Heart left ventricle (tissue), 16 donors: ENCODE measurements around the gene SSNA1. TPM values are rescaled to one million over a fixed set of nuclear protein-coding genes. Genes with fewer than 3 reads are reported as not detected.

ENCODE experiments used
- ATAC-seq, 4 donors: fragments of 200-7000 bp; cut with Tn5 transposase; one replicate each; pipeline ENCODE4 v1.9.1; 2020 to 2022; ENCODE audit warnings: moderate library complexity in 4 of 4, mild to moderate bottlenecking in 3 of 4, moderate number of reproducible peaks in 1 of 4
- DNase-seq, 5 donors: peaks; one replicate each; pipeline ENCODE4 v3.0.0-alpha.2; 2020
- H3K27ac ChIP-seq, 12 donors: fragments of 200-600 bp; sonication (generic) in 4 of 12; one replicate each; pipeline versions ENCODE4 v1.5.0 to v1.8.0; 2016 to 2022; ENCODE audit warnings: mild to moderate bottlenecking in 2 of 12
- H3K27me3 ChIP-seq, 9 donors: fragments of 200-600 bp; sonication (generic) in 2 of 9; one replicate each; pipeline versions ENCODE4 v1.5.1 to v1.8.0; 2016 to 2022; ENCODE audit warnings: mild to moderate bottlenecking in 3 of 9
- H3K36me3 ChIP-seq, 9 donors: fragments of 200-600 bp; sonication (generic) in 2 of 9; one replicate each; pipeline versions ENCODE4 v1.5.0 to v1.8.0; 2018 to 2022; ENCODE audit warnings: mild to moderate bottlenecking in 2 of 9
- H3K4me1 ChIP-seq, 12 donors: fragments of 200-600 bp; sonication (generic) in 4 of 12; one replicate each; pipeline versions ENCODE4 v1.5.0 to v1.8.0; 2016 to 2022; ENCODE audit warnings: mild to moderate bottlenecking in 3 of 12
- H3K4me3 ChIP-seq, 12 donors: fragments of 200-600 bp; sonication (generic) in 4 of 12; one replicate each; pipeline versions ENCODE4 v1.5.0 to v1.8.0; 2017 to 2022; ENCODE audit warnings: mild to moderate bottlenecking in 9 of 12, moderate library complexity in 4 of 12
- H3K9me3 ChIP-seq, 12 donors: fragments of 200-600 bp; sonication (generic) in 4 of 12; one replicate each; pipeline versions ENCODE4 v1.5.0 to v1.8.0; 2016 to 2022; ENCODE audit warnings: mild to moderate bottlenecking in 1 of 12
- POLR2A ChIP-seq, 2 donors: fragments of 450-650 bp; IDR thresholded peaks; one replicate each; pipeline ENCODE4 v1.6.1; 2017; ENCODE audit warnings: antibody characterized with exemption in 2 of 2, mild to moderate bottlenecking in 2 of 2, moderate library complexity in 2 of 2
- WGBS, 4 donors: extraction: QIAGEN DNeasy Blood & Tissue Kit in 2 of 4; methylation state at CpG; one replicate each; pipeline versions ENCODE4 v1.1.5 to v1.1.7; 2013 to 2018; 5-methylcytosine and 5-hydroxymethylcytosine counted together
- intact Hi-C, 10 donors: fragments of 100-400 bp; cut with DNase I; formaldehyde crosslinking; loops; one replicate each; pipeline versions ENCODE4 v1.11.1 to v1.14.2; 2022
- polyA plus RNA-seq, 2 donors: library from polyadenylated mRNA; stranded (reverse); fragments of 200-250 nt; gene quantifications; one replicate each; pipeline ENCODE4 v1.2.3, GENCODE V29; 2013
- total RNA-seq, 9 donors: library from RNA; depleted of rRNA in 2 of 9; stranded (reverse); fragments of >200 nt in 2 of 9; fragmentation: NEBNext Ultra II Directional in 3 of 9; extraction: Animal tissue kit (Norgen Biotek cat#: 25700) in 3 of 9; gene quantifications; one replicate each; pipeline versions ENCODE4 v1.1.0 to v1.2.4, GENCODE V29; 2016 to 2023
- TF ChIP-seq, protein P1 (sequence below), 12 donors: fragments of 200-600 bp; sonication (generic) in 4 of 12; IDR thresholded peaks; one replicate each; pipeline versions ENCODE4 v1.5.0 to v1.8.0; 2018 to 2022; ENCODE audit warnings: antibody characterized with exemption in 12 of 12, mild to moderate bottlenecking in 5 of 12
- donor health status: ischemic (EF 13 %, LVEDD 7.1; RV severe dilation, severe dysfunction).
- donor health status: healthy with polysubstance abuse.
- donor health status: DM: no; HTN: yes; CAD: no.
- donor health status: DM: no; HTN: no; CAD: no.
- donor health status: ischemic (EF 25% LVEDD 6.9; RV normal size, moderate dysfunction).
- donor health status: ischemic (EF 25% LVEDD 5.7; RV mildly dilated, moderate dysfunction).
- donor health status: healthy.
- donor health status: DM: yes; HTN: yes; CAD: no.
- donor health status: ischemic (EF 35%, LVEDD 5.7; RV mildly dilated, moderate dysfunction).
- donor health status: nonischemic (EF 11% LVEDD 7.7; RV severe dilation, severe dysfunction).
- donor health status: DM: yes; HTN: yes; CAD: no.
- donor health status: PGD.
- donor health status: ischemic (EF 29% LVEDD 5.4; RV normal size, mild dysfunction).
- donor health status: nonischemic (EF 23%, LVEDD 6.1; RV moderate dilation, normal function).

SSNA1 gene
- total and polyA plus RNA-seq, 11 donors = 46.0 to 161 (median 67.7) TPM

DNA sequence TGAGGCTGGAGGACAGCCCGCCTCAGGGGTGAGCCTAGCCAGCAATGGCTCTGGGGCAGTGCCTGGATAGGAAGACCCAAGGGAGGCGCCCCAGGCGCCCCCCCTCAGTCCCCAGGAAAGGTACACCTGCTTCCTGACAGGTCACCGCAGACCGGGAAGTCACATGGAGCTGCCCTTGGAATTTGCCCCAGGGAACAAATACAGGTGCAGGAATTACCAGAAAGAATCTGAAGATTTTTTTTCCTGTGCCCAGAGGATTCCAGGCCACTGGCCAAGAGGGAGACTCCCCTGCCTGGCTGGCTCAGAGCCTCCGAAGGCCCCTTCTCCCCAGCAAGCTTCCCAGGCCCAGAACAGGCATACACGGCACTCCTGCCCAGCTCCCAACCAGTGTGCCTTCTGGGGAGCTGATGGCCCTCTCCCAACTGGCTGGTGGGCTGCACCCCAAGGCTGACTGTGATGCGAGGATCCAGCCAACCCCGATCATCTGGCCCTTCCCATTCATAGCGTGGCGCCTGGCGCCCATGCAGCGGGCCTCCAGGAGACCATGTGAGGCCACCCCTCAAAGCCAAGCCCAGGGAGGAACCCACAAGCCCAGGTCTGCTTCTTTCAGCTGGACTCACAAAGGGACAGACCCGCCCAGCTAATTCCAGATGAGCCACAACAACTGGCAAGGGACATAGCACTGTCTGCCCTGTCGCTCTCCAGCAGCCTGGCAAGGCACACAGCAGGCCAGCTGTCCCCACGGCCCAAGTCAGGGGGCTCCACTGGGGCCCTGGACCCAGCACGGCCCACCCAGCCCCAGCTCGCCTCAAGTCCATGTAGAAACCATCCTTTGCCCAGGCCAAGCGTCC, 9.8 kb downstream of the SSNA1 start:
- H3K27ac ChIP-seq = peak overlapping the region in 6 of 12 donors; percentile 8 to 70 (median 26)
- no peak for DNase-seq
- peaks cover 5 to 90% (median 71%) of the 10 kb centered on the region in 12 donors for H3K4me1 ChIP-seq
- H3K27me3 ChIP-seq = no peaks in the 10 kb centered on the region
- no peak for ATAC-seq
- H3K9me3 ChIP-seq = no peaks in the 10 kb centered on the region
- WGBS, 4 donors = 61 to 75% (median 68%) methylated on average over 4 to 19 of the region's 19 CpGs
- intact Hi-C loops = no loop called here
- no peak for TF ChIP-seq POLR2A (IDR thresholded peaks at IDR 0.05)
- TF ChIP-seq, protein P1, sequence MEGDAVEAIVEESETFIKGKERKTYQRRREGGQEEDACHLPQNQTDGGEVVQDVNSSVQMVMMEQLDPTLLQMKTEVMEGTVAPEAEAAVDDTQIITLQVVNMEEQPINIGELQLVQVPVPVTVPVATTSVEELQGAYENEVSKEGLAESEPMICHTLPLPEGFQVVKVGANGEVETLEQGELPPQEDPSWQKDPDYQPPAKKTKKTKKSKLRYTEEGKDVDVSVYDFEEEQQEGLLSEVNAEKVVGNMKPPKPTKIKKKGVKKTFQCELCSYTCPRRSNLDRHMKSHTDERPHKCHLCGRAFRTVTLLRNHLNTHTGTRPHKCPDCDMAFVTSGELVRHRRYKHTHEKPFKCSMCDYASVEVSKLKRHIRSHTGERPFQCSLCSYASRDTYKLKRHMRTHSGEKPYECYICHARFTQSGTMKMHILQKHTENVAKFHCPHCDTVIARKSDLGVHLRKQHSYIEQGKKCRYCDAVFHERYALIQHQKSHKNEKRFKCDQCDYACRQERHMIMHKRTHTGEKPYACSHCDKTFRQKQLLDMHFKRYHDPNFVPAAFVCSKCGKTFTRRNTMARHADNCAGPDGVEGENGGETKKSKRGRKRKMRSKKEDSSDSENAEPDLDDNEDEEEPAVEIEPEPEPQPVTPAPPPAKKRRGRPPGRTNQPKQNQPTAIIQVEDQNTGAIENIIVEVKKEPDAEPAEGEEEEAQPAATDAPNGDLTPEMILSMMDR (IDR thresholded peaks at IDR 0.05) = no peak
- H3K4me3 ChIP-seq = peak overlapping the region in 9 of 12 donors; percentile 3 to 94 (median 68)
- H3K36me3 ChIP-seq = no peaks in the 10 kb centered on the region

DNA sequence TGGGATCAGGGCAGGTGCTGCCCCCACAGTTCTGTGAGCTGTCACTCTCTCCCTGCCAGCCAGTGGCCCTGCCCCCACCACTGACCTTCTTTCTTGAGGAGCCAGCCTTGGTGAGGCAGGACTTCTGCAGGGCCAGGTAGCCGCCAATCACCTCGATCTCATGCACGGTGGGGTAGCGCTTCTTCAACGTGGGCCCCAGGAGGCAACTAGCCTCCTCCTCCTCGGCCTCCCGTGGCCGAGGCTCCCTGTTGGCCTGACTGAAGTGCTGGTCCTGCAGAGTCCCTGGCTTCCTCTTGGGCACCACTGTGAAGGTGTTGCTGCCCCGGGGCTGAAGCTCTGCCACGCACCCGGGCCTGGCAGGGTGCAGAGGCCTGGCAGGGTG, 10.4 kb downstream of the SSNA1 start:
- intact Hi-C loops = no loop called here
- 53 to 57% (median 55%) methylated on average over 11 of the region's 11 CpGs; no CpG with 5 or more reads in 1 of the 4 donors for WGBS, 4 donors
- H3K27ac ChIP-seq = peak overlapping the region in 9 of 12 donors; percentile 0 to 70 (median 17)

DNA sequence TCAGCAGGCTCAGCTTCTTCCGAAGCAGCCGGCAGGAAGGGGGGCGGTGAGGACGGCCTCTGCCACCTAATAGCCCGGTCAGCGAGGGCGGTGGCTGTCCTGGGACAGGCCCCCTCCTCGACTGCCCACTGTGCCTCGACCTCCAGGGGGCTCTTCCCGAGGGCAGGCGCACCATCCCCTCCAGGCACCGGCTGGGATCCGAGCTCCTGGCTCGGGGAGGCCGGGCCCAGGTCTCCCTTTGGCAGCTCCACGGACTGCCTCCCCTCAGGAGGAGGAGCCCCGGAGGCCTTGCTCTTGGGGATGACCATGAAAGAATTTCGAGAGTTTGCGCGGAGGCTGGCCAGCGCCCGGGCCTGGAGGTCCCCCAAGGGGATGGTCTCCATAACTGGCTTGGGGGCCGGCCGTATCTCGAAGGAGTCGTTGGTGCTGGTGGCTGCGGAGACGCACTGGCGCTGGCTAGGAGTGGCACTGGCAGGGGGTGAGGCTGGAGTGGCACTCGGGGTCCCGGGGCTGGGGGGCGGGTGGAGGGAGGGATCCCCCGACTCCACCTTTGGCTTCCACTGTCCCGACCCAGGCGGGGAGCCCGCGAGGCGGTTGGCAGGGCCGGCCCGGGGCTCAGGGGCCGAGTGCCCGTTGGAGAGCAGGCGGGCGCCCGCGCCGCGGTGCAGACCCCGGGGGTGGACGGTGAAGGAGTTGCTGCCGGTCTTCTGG, 11.1 kb downstream of the SSNA1 start:
- Histone ChIP-seq H3K4me3 (peak overlapping the region; percentile 23 to 94 (median 66)), H3K9me3 (no peaks in the 10 kb centered on the region), H3K4me1 (peaks cover 9 to 90% (median 78%) of the 10 kb centered on the region in 12 donors), H3K27me3 (no peaks in the 10 kb centered on the region), H3K27ac (peak overlapping the region in 9 of 12 donors; percentile 0 to 70 (median 33)), H3K36me3 (no peaks in the 10 kb centered on the region)
- TF ChIP-seq POLR2A (IDR thresholded peaks at IDR 0.05) = no peak
- TF ChIP-seq, protein P1 (IDR thresholded peaks at IDR 0.05) = no peak
- DNase-seq = no peak
- ATAC-seq = no peak
- WGBS, 4 donors = 6 to 8% (median 8%) methylated on average over 13 to 51 of the region's 51 CpGs; no CpG with 5 or more reads in 1 of the 4 donors
- intact Hi-C loops = loop anchor here in 1 of 10 donors (1.0 kb wide), 1 partner anchor 11 kb away; the partner anchor contains the start of genes ANAPC2 and SSNA1

More for the DNA sequence above, 10.4 kb downstream of the SSNA1 start:
- TF ChIP-seq, protein P1 (IDR thresholded peaks at IDR 0.05) = no peak
- no peak for TF ChIP-seq POLR2A (IDR thresholded peaks at IDR 0.05)
- H3K4me3 ChIP-seq = peak overlapping the region in 11 of 12 donors; percentile 3 to 94 (median 63)
- no peaks in the 10 kb centered on the region for H3K9me3 ChIP-seq
- DNase-seq (no peak), ATAC-seq (no peak)
- H3K36me3 ChIP-seq = no peaks in the 10 kb centered on the region
- H3K4me1 ChIP-seq = peaks cover 5 to 90% (median 75%) of the 10 kb centered on the region in 12 donors
- H3K27me3 ChIP-seq = no peaks in the 10 kb centered on the region
